ENCODE results near the gene ELF5.

The ELF5 gene

GRCh38 chr11:34530545-34531234 lies 17.1 kb upstream of the ELF5 start:
- DNase-seq (ENCODE audit: low read depth) = no peak
- TF ChIP-seq MYC (IDR thresholded peaks at IDR 0.05; ENCODE audit: low read depth, low read length) (no peak), MAX (IDR thresholded peaks at IDR 0.05; ENCODE audit: low read depth, low read length) (no peak), CTCF (IDR thresholded peaks at IDR 0.05; ENCODE audit: low read depth, low read length) (no peak), POLR2A (IDR thresholded peaks at IDR 0.05; ENCODE audit: extremely low read depth, insufficient read length) (no peak)
- H3K4me3 ChIP-seq (ENCODE audit: low read depth, low read length) = no peak overlapping the region

GRCh38 chr11:34529643-34530042 lies 16.0 kb upstream of the ELF5 start:
- H3K4me3 ChIP-seq (ENCODE audit: low read depth, low read length) = no peak overlapping the region
- TF ChIP-seq CTCF (IDR thresholded peaks at IDR 0.05; ENCODE audit: low read depth, low read length) = no peak
- no peak for TF ChIP-seq MYC (IDR thresholded peaks at IDR 0.05; ENCODE audit: low read depth, low read length)
- TF ChIP-seq MAX (IDR thresholded peaks at IDR 0.05; ENCODE audit: low read depth, low read length) = no peak
- no peak for TF ChIP-seq POLR2A (IDR thresholded peaks at IDR 0.05; ENCODE audit: extremely low read depth, insufficient read length)
- DNase-seq (ENCODE audit: low read depth) = no peak

GRCh38 chr11:34528072-34528471 lies 14.5 kb upstream of the ELF5 start:
- no peak overlapping the region for H3K4me3 ChIP-seq (ENCODE audit: low read depth, low read length)
- TF ChIP-seq MYC (IDR thresholded peaks at IDR 0.05; ENCODE audit: low read depth, low read length) (no peak), MAX (IDR thresholded peaks at IDR 0.05; ENCODE audit: low read depth, low read length) (no peak), POLR2A (IDR thresholded peaks at IDR 0.05; ENCODE audit: extremely low read depth, insufficient read length) (no peak), CTCF (IDR thresholded peaks at IDR 0.05; ENCODE audit: low read depth, low read length) (no peak)
- no peak for DNase-seq (ENCODE audit: low read depth)

GRCh38 chr11:34525888-34526657 lies 12.5 kb upstream of the ELF5 start:
- H3K4me3 ChIP-seq (ENCODE audit: low read depth, low read length) = no peak overlapping the region
- TF ChIP-seq CTCF (IDR thresholded peaks at IDR 0.05; ENCODE audit: low read depth, low read length) (no peak), MAX (IDR thresholded peaks at IDR 0.05; ENCODE audit: low read depth, low read length) (no peak), POLR2A (IDR thresholded peaks at IDR 0.05; ENCODE audit: extremely low read depth, insufficient read length) (no peak), MYC (IDR thresholded peaks at IDR 0.05; ENCODE audit: low read depth, low read length) (no peak)
- DNase-seq (ENCODE audit: low read depth) = no peak

GRCh38 chr11:34525098-34525497 lies 11.5 kb upstream of the ELF5 start:
- DNase-seq (ENCODE audit: low read depth) = no peak
- no peak for TF ChIP-seq POLR2A (IDR thresholded peaks at IDR 0.05; ENCODE audit: extremely low read depth, insufficient read length)
- TF ChIP-seq MYC (IDR thresholded peaks at IDR 0.05; ENCODE audit: low read depth, low read length) = no peak
- no peak for TF ChIP-seq MAX (IDR thresholded peaks at IDR 0.05; ENCODE audit: low read depth, low read length)
- TF ChIP-seq CTCF (IDR thresholded peaks at IDR 0.05; ENCODE audit: low read depth, low read length) = no peak
- no peak overlapping the region for H3K4me3 ChIP-seq (ENCODE audit: low read depth, low read length)

Measured in NB4 (cell line).